SK-MEL-5 (cell line): Measurements from ENCODE around the gene ZBTB16. TPM values are rescaled to one million over a fixed set of nuclear protein-coding genes. Genes with fewer than 3 reads are reported as not detected.

ENCODE experiments used
- DNase-seq: peaks from one replicate; pipeline ENCODE4 v3.0.0-alpha.2; 2016; ENCODE audit warnings: low read depth, low spot score
- in situ Hi-C: cut with HindIII; loops from 2 replicates; pipeline ENCODE4 v1.10.0; 2016; ENCODE audit warnings: low sequenced_read_pairs, high pct_unique_total_duplicates, low pct_unique_long_range_greater_than_20kb
- total RNA-seq: library from RNA; depleted of rRNA; stranded (reverse); fragments of >200 nt; shearing (Covaris generic); gene quantifications from 2 replicates; pipeline ENCODE4 v1.2.3, GENCODE V29; 2014

The ZBTB16 gene
- total RNA-seq, 1 experiment from 2014 or later, result not detected

DNA sequence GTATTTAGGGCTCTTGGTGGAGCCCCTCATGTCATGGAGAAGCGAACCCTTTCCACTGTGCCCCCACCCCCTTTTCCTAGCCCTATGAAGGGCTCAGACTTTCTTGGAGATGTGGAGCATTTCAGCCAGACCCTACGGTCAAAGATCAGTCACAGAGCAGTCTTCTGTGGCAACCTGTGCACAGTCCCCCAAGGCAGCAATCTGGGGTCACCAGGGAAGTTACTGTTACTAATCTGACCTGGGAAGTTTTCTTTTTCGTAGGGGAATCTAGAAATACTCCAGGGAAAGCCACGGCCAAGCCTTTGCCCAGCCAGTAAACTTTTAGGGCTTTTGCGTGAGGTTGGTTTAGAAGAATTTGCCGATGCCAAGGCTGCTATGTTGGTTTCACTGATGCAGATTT lies 50.6 kb downstream of the ZBTB16 start:
- in situ Hi-C loops, result no loop called here
- no peak for DNase-seq

GRCh38 chr11:114110952-114111947 lies 51.7 kb downstream of the ZBTB16 start:
- peak; percentile 47 for DNase-seq

GRCh38 chr11:114115451-114115928 lies 56.0 kb downstream of the ZBTB16 start:
- DNase-seq, result no peak

More at GRCh38 chr11:114110952-114111947, 51.7 kb downstream of the ZBTB16 start:
- in situ Hi-C loops, result no loop called here

DNA sequence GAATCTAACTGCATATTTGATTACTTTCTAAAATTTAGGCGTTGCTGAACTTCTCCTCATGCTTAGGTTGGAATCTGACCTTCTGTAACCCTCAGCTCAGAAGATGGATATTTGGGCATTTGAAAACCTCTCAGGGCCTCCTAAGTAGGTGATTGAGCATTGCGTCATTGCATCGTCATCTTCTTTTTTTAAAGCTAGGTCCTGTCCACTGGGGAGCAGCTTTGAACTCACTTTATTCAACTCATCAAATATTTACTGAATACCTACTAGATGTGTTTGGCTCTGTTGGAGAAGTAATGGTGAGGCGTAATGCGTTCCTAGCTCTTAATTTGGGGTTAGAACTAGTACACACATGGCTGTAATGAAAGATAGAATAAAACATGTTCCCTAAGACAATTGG lies 56.8 kb downstream of the ZBTB16 start:
- in situ Hi-C loops, result no loop called here

More at GRCh38 chr11:114115451-114115928, 56.0 kb downstream of the ZBTB16 start:
- in situ Hi-C loops, result no loop called here

DNA sequence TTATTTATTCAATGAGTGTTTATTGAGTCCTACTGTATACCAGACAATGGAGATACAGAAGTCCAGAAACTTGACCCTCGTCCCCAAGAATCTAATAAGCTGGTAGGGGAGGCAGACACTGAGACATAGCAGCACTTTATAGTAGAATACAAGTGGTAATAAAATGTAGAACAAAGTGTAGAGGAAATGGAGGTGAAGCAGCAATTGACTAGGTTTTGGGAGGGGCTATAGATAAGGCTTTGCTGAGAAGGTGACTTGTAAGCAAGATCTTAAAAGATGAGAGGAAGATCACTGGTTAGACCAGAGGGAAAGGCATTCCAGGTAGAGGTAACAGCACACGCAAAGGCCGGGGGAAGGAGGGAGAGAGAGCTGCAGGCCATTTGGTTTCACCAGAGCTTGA lies 57.3 kb downstream of the ZBTB16 start:
- in situ Hi-C loops, result no loop called here
- no peak for DNase-seq

More for the DNA sequence above, 56.8 kb downstream of the ZBTB16 start:
- DNase-seq, result no peak

DNA sequence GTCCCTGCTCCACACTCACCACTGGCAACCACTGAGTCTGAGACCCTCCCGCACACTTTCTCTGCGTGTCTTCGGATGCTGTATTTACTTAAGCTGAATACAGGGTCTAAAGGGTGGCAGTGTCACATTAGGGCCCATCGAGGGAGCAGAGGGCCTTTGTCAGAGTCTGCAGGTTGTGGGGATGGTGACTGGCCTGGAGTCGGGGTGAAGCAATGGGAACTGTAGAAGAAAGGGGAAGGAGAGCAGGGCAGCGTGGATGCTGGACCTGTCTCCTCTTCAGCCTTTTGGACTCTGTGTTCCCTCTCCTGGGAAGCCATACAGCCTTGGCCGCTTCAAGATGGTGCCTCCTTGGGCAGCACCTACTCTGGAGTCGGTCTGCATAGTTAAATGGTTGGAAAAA lies 61.1 kb downstream of the ZBTB16 start:
- no peak for DNase-seq
- in situ Hi-C loops, result no loop called here

DNA sequence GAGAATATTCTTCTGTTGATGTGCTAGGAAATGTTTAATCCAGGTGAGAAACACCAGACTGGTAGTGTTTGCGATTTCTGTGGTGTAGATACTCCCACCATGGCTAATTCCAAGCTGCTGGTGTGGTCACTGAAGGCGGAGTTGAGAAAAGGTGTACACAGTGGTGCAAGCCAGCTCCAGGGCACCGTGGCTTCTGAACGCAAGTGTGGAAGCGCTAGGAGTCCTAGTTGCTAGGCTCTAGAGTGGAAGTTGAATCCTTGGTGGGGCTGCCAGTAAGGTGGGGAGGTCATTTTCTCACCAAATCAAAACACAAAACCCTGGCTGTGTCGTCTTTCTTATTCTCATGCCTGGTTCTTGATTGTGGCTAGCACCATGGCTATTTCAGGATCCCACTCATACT lies 61.6 kb downstream of the ZBTB16 start:
- DNase-seq, result no peak
- in situ Hi-C loops, result no loop called here

- no peak for DNase-seq
- in situ Hi-C loops, result no loop called here
Observed at GRCh38 chr11:114121804-114122504, 62.4 kb downstream of the ZBTB16 start.

DNA sequence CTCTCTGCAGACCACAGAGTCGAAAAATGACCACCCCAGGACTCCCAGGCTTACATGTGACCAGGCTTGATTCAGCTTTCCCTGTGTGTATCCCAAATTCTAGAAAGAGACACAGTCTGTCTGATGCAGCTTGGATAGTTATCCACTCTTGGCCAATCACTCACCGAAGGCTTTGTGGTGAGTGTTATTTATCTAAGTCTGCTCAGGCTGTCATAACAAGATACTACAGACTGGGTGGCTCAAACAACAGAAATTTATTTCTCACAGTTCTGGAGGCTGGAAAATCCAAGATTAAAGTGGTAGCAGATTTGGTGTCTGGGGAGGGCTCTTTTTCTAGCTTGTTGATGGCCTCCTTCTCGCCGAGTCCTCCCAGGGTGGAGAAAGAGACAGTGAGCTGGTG lies 63.2 kb downstream of the ZBTB16 start:
- DNase-seq, result no peak
- in situ Hi-C loops, result no loop called here

GRCh38 chr11:114123692-114124330 lies 64.3 kb downstream of the ZBTB16 start:
- in situ Hi-C loops, result no loop called here
- no peak for DNase-seq

- in situ Hi-C loops, result no loop called here
Observed at GRCh38 chr11:114124601-114125144, 65.2 kb downstream of the ZBTB16 start.

DNA sequence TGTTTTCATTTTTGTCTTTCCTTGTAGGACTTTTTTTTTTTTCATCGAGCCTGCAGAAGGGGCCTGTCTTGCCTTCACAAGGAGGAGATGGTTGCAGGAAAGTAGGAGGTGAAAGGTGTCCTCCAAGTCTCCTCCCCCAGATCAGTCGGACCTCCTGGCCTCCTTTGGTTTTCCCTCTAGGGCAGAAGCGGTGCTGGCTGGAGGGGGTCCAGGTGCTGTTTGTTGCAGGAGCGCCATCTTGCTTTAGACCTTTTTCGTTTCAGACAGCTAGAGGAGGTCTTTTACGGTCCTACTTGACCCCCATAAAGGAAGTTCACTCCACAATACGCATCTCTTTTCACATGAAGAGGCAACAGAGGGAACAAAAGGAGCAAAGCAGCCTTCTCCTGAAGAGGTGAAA lies 66.0 kb downstream of the ZBTB16 start:
- in situ Hi-C loops, result no loop called here
- no peak for DNase-seq

More at GRCh38 chr11:114124601-114125144, 65.2 kb downstream of the ZBTB16 start:
- no peak for DNase-seq

- in situ Hi-C loops, result no loop called here
- DNase-seq, result no peak
Observed at GRCh38 chr11:114125959-114126358, 66.4 kb downstream of the ZBTB16 start.

- in situ Hi-C loops, result no loop called here
- no peak for DNase-seq
Observed at GRCh38 chr11:114128399-114128798, 68.9 kb downstream of the ZBTB16 start.

GRCh38 chr11:114129142-114129541 lies 69.6 kb downstream of the ZBTB16 start:
- DNase-seq, result no peak
- in situ Hi-C loops, result no loop called here

GRCh38 chr11:114129699-114130098 lies 70.2 kb downstream of the ZBTB16 start:
- no peak for DNase-seq
- in situ Hi-C loops, result no loop called here

DNA sequence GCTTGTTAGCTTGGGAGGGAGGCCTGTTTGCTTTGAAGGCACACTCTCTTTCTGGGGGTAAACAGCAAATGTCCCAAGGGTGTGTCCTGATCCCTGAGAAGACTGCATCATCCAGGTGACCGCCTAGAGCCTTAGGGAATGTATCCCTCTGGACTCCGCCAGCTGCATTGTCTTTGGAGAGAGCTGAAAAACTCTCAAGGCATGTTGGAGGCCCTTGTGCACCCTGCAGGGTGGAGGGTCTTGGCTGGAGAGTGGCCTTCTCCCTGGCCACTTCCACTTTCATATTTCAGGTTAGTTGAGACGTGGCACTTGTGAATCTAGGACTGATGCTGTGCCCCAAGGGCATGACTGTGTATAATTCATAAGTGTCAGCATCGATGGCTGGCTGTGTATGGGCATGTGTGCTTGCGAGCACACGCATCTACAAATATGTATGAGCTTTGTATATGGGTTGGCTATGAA lies 70.6 kb downstream of the ZBTB16 start:
- in situ Hi-C loops, result no loop called here

More for the DNA sequence above, 70.6 kb downstream of the ZBTB16 start:
- DNase-seq, result no peak
